Endodermal cell (in vitro differentiated cells): ENCODE results near the gene PTK7. TPM values are rescaled to one million over a fixed set of nuclear protein-coding genes. Genes with fewer than 3 reads are reported as not detected.

Source experiments
- DNase-seq: peaks from one replicate; pipeline ENCODE4 v3.0.0-alpha.2; 2017
- H3K27ac ChIP-seq: 2 replicates; pipeline ENCODE4 v1.5.1; 2013; ENCODE audit warnings: mild to moderate bottlenecking, low read depth, low read length, moderate library complexity
- H3K27me3 ChIP-seq: 2 replicates; pipeline ENCODE4 v1.6.1; 2013; ENCODE audit warnings: mild to moderate bottlenecking, low read length, moderate library complexity; ENCODE audit not compliant: insufficient read depth, control insufficient read depth, poor library complexity, severe bottlenecking
- H3K36me3 ChIP-seq: 2 replicates; pipeline ENCODE4 v1.7.0; 2013; ENCODE audit warnings: mild to moderate bottlenecking, low read length, moderate library complexity; ENCODE audit not compliant: control insufficient read depth, insufficient read depth
- H3K4me1 ChIP-seq: one replicate; pipeline ENCODE4 v1.7.0; 2013; ENCODE audit warnings: low read length; ENCODE audit not compliant: control insufficient read depth, insufficient read depth
- H3K4me3 ChIP-seq: 2 replicates; pipeline ENCODE4 v1.5.1; 2013; ENCODE audit warnings: mild to moderate bottlenecking, low read length, moderate library complexity
- H3K9ac ChIP-seq: 2 replicates; pipeline ENCODE4 v1.6.1; 2013; ENCODE audit warnings: mild to moderate bottlenecking, low read length, moderate library complexity; ENCODE audit not compliant: poor library complexity, severe bottlenecking; ENCODE audit errors: extremely low read depth
- H3K9me3 ChIP-seq: 2 replicates; pipeline ENCODE4 v1.6.1; 2013; ENCODE audit warnings: mild to moderate bottlenecking, low read length, moderate library complexity; ENCODE audit not compliant: control insufficient read depth
- H3K27ac Mint-ChIP-seq: 2 replicates; pipeline ENCODE4 v1.8.0; 2020; ENCODE audit warnings: mixed read lengths
- H3K27me3 Mint-ChIP-seq: 2 replicates; pipeline ENCODE4 v1.8.0; 2021; ENCODE audit warnings: mild to moderate bottlenecking, mixed read lengths; ENCODE audit not compliant: insufficient read depth
- H3K36me3 Mint-ChIP-seq: 2 replicates; pipeline ENCODE4 v1.8.0; 2020; ENCODE audit warnings: low read depth, mixed read lengths
- H3K4me1 Mint-ChIP-seq: 2 replicates; pipeline ENCODE4 v1.8.0; 2020; ENCODE audit warnings: mixed read lengths
- H3K4me3 Mint-ChIP-seq: 2 replicates; pipeline ENCODE4 v1.8.0; 2020; ENCODE audit warnings: mild to moderate bottlenecking, moderate library complexity, mixed read lengths
- H3K9me3 Mint-ChIP-seq: 2 replicates; pipeline ENCODE4 v1.8.0; 2020; ENCODE audit warnings: mild to moderate bottlenecking, mixed read lengths
- WGBS, 2 experiments: methylation state at CpG; one replicate each; pipeline versions ENCODE4 v1.1.5 to v1.1.7; 2013; ENCODE audit warnings: missing lambda C conversion rate in 2 of 2, mixed read lengths in 1 of 2; ENCODE audit not compliant: insufficient coverage in 1 of 2, insufficient read length in 1 of 2; 5-methylcytosine and 5-hydroxymethylcytosine counted together
- total RNA-seq, 2 donors: library from RNA; stranded (reverse); fragmentation: NEBNext Ultra II Directional in 1 of 2; extraction: Animal tissue kit (Norgen Biotek cat#: 25700) in 1 of 2; gene quantifications; 2 replicates in 1 of 2; 3 replicates in 1 of 2; pipeline ENCODE4 v1.2.1, GENCODE V29; 2021
- TF ChIP-seq, protein P1 (sequence below): fragments of 200-600 bp; sonication (generic); conservative IDR thresholded peaks from 2 replicates; pipeline ENCODE4 v1.5.0; 2021; ENCODE audit warnings: antibody characterized with exemption, mild to moderate bottlenecking

PTK7 gene
- total RNA-seq, 2 donors from 2014 or later: 167 to 183 TPM

DNA sequence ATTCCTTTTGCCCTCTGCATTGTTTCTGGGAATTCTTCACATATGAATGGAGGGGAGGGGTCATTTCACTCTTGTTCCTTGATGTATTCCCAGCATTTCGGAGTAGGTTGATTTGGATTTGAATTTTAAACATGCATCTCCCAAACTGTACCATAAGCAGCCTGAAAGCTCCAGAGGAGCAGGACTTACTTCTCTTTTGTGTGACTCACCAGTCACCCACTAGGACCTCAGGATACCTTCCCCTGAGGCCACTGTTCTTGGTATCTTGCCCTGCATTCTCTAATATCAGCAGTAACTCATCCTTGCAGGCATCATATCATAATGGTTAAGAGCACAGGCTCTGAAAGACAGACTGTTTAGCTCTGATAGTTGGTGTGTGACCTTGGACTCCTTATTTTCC lies 17.6 kb upstream of the PTK7 start:
- TF ChIP-seq, protein P1, sequence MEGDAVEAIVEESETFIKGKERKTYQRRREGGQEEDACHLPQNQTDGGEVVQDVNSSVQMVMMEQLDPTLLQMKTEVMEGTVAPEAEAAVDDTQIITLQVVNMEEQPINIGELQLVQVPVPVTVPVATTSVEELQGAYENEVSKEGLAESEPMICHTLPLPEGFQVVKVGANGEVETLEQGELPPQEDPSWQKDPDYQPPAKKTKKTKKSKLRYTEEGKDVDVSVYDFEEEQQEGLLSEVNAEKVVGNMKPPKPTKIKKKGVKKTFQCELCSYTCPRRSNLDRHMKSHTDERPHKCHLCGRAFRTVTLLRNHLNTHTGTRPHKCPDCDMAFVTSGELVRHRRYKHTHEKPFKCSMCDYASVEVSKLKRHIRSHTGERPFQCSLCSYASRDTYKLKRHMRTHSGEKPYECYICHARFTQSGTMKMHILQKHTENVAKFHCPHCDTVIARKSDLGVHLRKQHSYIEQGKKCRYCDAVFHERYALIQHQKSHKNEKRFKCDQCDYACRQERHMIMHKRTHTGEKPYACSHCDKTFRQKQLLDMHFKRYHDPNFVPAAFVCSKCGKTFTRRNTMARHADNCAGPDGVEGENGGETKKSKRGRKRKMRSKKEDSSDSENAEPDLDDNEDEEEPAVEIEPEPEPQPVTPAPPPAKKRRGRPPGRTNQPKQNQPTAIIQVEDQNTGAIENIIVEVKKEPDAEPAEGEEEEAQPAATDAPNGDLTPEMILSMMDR: no peak
- H3K27me3 Mint-ChIP-seq: no peaks in the 10 kb centered on the region
- H3K27ac ChIP-seq: no peak overlapping the region
- H3K9me3 Mint-ChIP-seq: no peaks in the 10 kb centered on the region
- peak overlapping the region; percentile 92 for H3K4me3 ChIP-seq
- H3K27me3 ChIP-seq: no peaks in the 10 kb centered on the region
- peaks cover 24% of the 10 kb centered on the region for H3K4me1 Mint-ChIP-seq
- no peak for DNase-seq
- 80% methylated on average over 1 of the region's 1 CpG; no CpG with 5 or more reads in 1 of the 2 experiments for WGBS, 2 experiments
- H3K4me1 ChIP-seq: peaks cover 6% of the 10 kb centered on the region
- peaks cover 40% of the 10 kb centered on the region for H3K36me3 ChIP-seq
- peaks cover 25% of the 10 kb centered on the region for H3K36me3 Mint-ChIP-seq
- peak overlapping the region; percentile 81 for H3K9ac ChIP-seq
- H3K9me3 ChIP-seq: no peaks in the 10 kb centered on the region
- peak overlapping the region; percentile 94 for H3K4me3 Mint-ChIP-seq
- peak overlapping the region; percentile 97 for H3K27ac Mint-ChIP-seq

DNA sequence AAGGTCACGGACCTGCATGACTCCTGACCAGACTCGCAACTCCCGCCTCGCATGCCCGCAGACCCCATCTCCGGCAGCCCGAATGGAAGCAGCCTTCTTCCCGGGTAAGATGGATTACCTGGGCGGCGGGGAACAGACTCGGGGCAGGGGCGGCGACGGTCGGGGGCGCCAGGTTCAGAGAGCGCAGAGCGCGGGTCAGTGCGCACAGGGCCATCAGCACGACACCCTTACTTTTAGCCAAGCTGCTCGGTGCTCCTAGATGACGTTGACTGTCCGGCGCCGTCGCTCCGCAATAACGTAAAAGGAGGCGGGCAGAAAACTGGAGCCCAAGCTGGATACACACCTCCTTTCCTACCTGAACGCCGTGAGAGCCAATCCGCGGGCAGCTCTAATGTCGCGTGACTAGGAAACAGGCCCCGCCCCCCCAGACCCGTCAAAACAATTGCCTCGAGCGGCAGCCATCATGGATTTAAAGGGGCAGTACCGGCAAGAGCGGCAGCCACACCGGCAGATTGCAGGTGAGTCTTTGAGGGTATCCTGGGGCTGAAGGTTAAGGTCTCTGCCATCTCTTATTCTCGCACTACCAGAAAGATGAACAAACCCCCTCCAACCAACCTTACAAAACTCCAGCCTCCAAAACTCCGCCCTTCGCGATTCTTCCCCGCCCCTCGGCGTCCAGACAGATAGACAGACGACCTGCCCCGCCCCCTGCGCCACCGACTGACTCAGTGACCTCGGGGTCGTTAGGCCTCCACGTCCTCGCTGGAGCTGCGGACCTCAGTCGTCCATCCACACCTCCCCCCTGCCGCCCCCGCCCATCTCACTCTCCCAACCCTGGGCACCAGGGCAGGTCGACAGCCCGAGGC lies 16.7 kb upstream of the PTK7 start, which contains the start of the genes KLC4 and MRPL2:
TSS of gene KLC4 (plus strand) at position 464 of the 866 bp plus-strand sequence. CDS start 1,705 bp downstream, outside the sequence.
TSS of gene MRPL2 (minus strand) at position 267 of the 866 bp plus-strand sequence. CDS start at position 214, 53 bp downstream.
- Mint-ChIP-seq H3K4me1 (peaks cover 24% of the 10 kb centered on the region), H3K9me3 (no peaks in the 10 kb centered on the region), H3K36me3 (peaks cover 28% of the 10 kb centered on the region), H3K27ac (peak within 1 kb of the TSS; percentile 99), H3K27me3 (no peaks in the 10 kb centered on the region), H3K4me3 (peak within 1 kb of the TSS; percentile 94)
- Histone ChIP-seq H3K36me3 (peaks cover 41% of the 10 kb centered on the region), H3K27ac (peak within 1 kb of the TSS; percentile 69), H3K9ac (peak within 1 kb of the TSS; percentile 81), H3K4me1 (peaks cover 6% of the 10 kb centered on the region), H3K9me3 (no peaks in the 10 kb centered on the region), H3K4me3 (peak within 1 kb of the TSS; percentile 92), H3K27me3 (no peaks in the 10 kb centered on the region)
- TF ChIP-seq, protein P1: no peak
- 0 to 1% methylated on average over 23 to 64 of the region's 64 CpGs for WGBS, 2 experiments
- peak; percentile 100 for DNase-seq

DNA sequence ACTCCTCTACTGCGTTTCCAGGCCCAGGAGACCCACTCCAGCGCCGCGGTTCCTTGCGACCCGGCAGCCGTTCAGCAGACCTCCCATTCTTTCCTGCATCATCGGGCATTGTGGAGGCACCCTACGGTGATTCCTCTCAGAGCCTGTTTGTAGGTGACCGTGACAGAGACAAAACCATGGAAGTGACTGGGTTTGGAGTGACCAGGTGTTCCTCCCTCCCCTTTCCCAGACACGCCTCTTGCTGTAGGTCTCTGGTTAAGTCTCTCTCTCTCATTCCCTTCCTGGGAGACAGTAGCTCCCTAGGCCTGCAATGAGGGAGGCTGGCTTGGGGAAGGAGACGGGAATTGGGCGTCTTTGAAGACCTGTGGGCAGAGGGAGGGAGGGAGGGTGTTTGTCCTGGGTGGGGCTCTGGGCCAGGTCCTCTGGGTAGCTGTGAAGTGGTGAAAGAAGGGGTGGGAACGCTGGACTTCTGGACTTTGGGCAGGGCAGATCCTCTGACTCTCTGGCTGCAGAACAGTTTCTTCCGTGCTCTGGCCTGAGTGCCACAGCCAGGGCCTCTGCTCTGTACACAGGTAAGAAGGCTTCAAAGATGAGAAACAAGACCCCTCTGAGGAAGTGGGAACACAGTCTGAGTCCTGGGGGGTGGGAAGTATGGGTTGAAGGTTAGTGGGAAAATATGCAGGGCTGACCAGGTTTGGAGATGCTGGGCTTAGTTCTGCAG lies 15.9 kb upstream of the PTK7 start:
- H3K4me1 ChIP-seq: peaks cover 6% of the 10 kb centered on the region
- no peaks in the 10 kb centered on the region for H3K27me3 Mint-ChIP-seq
- TF ChIP-seq, protein P1: no peak
- DNase-seq: no peak
- H3K4me3 ChIP-seq: peak overlapping the region; percentile 92
- H3K36me3 Mint-ChIP-seq: peaks cover 30% of the 10 kb centered on the region
- peaks cover 37% of the 10 kb centered on the region for H3K36me3 ChIP-seq
- H3K4me1 Mint-ChIP-seq: peaks cover 24% of the 10 kb centered on the region
- no peaks in the 10 kb centered on the region for H3K9me3 Mint-ChIP-seq
- no peaks in the 10 kb centered on the region for H3K9me3 ChIP-seq
- peak overlapping the region; percentile 99 for H3K27ac Mint-ChIP-seq
- H3K27me3 ChIP-seq: no peaks in the 10 kb centered on the region
- H3K4me3 Mint-ChIP-seq: peak overlapping the region; percentile 94
- peak overlapping the region; percentile 81 for H3K9ac ChIP-seq
- WGBS, 2 experiments: 12 to 18% methylated on average over 5 to 15 of the region's 15 CpGs
- peak overlapping the region; percentile 69 for H3K27ac ChIP-seq
